GM06990 (cell line): ENCODE measurements around the gene EML5.
"Not testable (repeated sequence)": the region's sequence is repeated elsewhere in the genome, so short reads cannot be mapped to it uniquely, and the experiment has no call there.

Experiments
- DNase-seq: peaks from one replicate; pipeline ENCODE4 v3.0.0-alpha.2; 2011; ENCODE audit not compliant: insufficient read length; ENCODE audit errors: extremely low read depth
- H3K27me3 ChIP-seq: replicated peaks from 2 replicates; pipeline ENCODE4 v1.6.0; 2011; ENCODE audit warnings: low read length; ENCODE audit not compliant: control insufficient read depth, insufficient read depth
- H3K36me3 ChIP-seq: 2 replicates; pipeline ENCODE4 v1.5.1; 2011; ENCODE audit warnings: low read length; ENCODE audit not compliant: control insufficient read depth, insufficient read depth
- H3K4me3 ChIP-seq: replicated peaks from 2 replicates; pipeline ENCODE4 v1.5.1; 2011; ENCODE audit warnings: low read depth, mild to moderate bottlenecking, control low read depth, low read length
- TF ChIP-seq, protein P1 (sequence below): IDR thresholded peaks from 2 replicates; pipeline ENCODE4 v1.5.1; 2011; ENCODE audit warnings: low read length, control low read depth, mild to moderate bottlenecking, inconsistent platforms; ENCODE audit not compliant: insufficient read depth, poor library complexity, severe bottlenecking

EML5 gene

DNA sequence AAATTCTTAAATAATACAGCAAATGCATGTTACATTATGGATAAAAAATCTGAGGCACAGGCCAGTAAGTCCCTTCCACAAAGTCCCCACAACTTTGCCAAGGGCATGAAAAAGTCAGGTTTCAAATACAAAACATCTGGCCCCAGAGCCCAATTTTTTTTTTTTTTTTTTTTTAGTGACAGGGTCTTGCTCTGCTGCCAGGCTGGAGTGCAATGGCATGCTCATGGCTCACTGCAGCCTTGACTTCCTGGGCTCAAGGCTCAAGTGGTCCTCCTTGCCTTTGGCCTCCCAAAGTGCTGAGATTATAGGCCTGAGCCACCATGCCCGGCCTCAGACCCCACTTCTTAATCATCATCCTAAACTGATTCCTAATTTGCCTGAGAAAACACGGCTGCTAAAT lies 28.6 kb upstream of the EML5 start:
- Histone ChIP-seq H3K36me3 (no peaks in the 10 kb centered on the region), H3K4me3 (no peak overlapping the region), H3K27me3 (no peaks in the 10 kb centered on the region; the same call in 1 of the 2 replicates)
- TF ChIP-seq, protein P1, sequence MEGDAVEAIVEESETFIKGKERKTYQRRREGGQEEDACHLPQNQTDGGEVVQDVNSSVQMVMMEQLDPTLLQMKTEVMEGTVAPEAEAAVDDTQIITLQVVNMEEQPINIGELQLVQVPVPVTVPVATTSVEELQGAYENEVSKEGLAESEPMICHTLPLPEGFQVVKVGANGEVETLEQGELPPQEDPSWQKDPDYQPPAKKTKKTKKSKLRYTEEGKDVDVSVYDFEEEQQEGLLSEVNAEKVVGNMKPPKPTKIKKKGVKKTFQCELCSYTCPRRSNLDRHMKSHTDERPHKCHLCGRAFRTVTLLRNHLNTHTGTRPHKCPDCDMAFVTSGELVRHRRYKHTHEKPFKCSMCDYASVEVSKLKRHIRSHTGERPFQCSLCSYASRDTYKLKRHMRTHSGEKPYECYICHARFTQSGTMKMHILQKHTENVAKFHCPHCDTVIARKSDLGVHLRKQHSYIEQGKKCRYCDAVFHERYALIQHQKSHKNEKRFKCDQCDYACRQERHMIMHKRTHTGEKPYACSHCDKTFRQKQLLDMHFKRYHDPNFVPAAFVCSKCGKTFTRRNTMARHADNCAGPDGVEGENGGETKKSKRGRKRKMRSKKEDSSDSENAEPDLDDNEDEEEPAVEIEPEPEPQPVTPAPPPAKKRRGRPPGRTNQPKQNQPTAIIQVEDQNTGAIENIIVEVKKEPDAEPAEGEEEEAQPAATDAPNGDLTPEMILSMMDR: no peak
- no peak for DNase-seq

DNA sequence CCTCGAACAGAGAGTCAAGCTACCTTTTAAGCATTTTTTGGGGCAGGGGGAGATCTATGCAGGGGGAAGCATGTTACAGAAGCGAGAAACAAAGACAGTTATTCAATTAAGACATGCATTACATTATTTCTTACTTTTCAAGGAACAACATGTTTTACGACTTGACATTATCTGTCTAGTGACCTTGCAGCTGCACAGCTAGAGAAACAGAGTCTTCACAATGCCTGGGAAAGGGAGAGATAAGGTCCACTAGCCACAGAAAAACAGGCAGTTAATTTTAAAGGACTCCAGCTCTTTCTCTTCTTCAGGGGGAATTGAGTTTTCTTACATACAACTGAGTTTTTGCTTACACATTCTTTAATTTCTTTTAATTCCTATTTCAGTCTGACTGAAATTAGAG lies 26.9 kb upstream of the EML5 start:
- not testable (repeated sequence) for H3K36me3 ChIP-seq, H3K4me3 ChIP-seq, H3K27me3 ChIP-seq, DNase-seq

DNA sequence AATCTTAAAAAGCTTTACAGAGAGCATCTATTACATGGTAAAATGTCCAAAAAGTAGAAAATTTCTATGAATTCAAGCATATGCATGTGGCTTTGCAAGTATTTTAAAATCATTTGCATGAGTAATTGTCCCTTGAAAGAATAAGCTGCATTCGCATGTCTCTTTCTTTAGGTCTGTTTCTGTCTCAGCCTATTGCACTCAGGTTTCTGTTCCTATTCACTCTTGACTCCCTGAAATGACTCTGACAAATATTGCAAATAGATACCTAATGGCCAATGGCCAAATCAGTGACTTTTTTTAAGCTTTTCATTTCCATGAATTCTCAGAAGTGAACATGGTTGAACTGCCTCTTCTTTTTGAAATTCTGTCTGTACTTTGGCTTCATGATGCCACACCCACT lies 25.3 kb upstream of the EML5 start:
- Histone ChIP-seq H3K36me3 (no peaks in the 10 kb centered on the region), H3K27me3 (no peaks in the 10 kb centered on the region; the same call in 1 of the 2 replicates), H3K4me3 (no peak overlapping the region)
- DNase-seq: no peak
- TF ChIP-seq, protein P1: no peak

DNA sequence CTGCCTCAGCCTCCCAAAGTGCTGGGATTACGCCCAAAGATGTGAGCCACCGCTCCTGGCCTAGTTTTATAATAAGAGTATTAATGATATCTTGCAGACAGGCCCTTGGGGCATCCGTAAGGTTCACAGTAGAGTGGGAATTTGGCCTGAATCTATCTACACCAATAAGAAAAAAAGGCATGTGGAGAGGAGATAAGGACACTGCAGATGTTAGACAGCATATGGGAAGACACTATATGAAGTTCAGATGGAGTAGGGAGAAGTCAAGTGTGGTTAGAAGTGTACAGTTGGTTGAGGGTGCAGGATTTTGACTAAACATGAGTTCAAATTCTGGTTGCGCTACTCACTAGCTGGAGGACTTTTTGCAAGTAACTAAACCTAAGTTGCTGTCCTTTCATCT lies 23.2 kb upstream of the EML5 start:
- Histone ChIP-seq H3K4me3 (no peak overlapping the region), H3K27me3 (no peaks in the 10 kb centered on the region; the same call in 1 of the 2 replicates), H3K36me3 (no peaks in the 10 kb centered on the region)
- no peak for DNase-seq
- TF ChIP-seq, protein P1: no peak

DNA sequence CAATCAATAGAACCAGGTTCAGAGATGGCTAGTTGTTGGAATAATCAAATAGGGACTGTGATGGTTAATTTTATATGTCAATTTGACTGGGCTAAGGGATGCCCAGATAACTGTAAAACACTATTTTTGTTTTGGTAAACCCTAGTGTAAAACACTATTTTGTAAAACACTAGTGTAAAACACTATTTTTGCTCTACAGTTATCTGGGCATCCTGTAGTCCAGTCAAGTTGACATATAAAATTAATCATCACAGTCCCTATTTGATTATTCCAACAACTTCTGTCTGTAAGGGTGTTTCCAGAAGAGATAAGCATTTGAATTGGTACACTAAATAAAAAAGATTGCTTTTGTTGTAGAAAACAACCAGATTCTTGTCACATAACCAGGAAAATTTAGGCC lies 15.6 kb upstream of the EML5 start:
- Histone ChIP-seq H3K4me3 (no peak overlapping the region), H3K27me3 (peaks cover 1% of the 10 kb centered on the region), H3K36me3 (no peaks in the 10 kb centered on the region)
- TF ChIP-seq, protein P1: no peak
- no peak for DNase-seq

DNA sequence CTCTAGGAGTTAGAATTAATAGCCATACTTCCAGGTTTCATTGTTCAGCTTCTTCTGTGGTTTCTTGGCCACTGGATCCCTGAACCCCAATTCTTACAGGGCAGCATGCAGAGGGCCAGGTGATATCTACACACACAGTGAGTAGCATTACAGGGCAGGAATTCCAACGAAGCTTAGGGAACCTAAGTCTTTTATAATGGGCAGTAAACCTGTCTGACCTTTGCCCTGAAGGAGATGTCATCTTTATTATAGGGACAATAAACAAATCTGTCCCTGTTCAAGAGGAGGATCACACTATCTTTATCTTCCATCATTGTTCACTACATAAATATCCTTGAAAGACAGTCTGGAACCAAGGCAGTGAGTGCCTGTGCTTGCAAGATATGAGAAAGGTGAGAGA lies 11.7 kb upstream of the EML5 start:
- Histone ChIP-seq H3K36me3 (no peaks in the 10 kb centered on the region), H3K27me3 (no peaks in the 10 kb centered on the region; the same call in none of the 2 replicates), H3K4me3 (no peak overlapping the region)
- TF ChIP-seq, protein P1: no peak
- no peak for DNase-seq
